Measurements from ENCODE around the gene DMD. TPM values are rescaled to one million over a fixed set of nuclear protein-coding genes. Genes with fewer than 3 reads are reported as not detected.

DMD gene
- total and polyA plus RNA-seq, 2 of the 8 experiments (the other 6 are each of a cell fraction or from before 2014, with no cell fraction given) = 4.8 to 7.4 TPM

DNA sequence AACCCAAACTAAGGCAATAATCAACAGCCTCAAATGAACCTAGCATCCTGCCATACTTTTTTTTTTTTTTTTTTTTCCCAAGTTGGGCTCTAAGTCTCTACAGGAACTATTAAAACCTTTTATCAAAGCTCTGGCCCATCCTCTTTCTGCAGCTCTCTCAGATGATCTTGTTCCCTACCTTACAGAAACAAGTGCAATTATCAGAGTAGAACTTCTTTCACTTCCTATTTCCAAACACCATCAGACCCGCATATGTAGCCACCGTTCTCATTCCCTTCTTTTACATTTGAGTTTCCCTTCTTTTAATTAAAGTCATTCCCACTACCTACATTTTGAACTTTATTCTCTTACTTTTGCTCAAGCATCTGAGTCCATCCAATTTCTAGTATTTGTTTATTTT lies 690.6 kb downstream of the DMD start (continued):
- TF ChIP-seq, protein P1, sequence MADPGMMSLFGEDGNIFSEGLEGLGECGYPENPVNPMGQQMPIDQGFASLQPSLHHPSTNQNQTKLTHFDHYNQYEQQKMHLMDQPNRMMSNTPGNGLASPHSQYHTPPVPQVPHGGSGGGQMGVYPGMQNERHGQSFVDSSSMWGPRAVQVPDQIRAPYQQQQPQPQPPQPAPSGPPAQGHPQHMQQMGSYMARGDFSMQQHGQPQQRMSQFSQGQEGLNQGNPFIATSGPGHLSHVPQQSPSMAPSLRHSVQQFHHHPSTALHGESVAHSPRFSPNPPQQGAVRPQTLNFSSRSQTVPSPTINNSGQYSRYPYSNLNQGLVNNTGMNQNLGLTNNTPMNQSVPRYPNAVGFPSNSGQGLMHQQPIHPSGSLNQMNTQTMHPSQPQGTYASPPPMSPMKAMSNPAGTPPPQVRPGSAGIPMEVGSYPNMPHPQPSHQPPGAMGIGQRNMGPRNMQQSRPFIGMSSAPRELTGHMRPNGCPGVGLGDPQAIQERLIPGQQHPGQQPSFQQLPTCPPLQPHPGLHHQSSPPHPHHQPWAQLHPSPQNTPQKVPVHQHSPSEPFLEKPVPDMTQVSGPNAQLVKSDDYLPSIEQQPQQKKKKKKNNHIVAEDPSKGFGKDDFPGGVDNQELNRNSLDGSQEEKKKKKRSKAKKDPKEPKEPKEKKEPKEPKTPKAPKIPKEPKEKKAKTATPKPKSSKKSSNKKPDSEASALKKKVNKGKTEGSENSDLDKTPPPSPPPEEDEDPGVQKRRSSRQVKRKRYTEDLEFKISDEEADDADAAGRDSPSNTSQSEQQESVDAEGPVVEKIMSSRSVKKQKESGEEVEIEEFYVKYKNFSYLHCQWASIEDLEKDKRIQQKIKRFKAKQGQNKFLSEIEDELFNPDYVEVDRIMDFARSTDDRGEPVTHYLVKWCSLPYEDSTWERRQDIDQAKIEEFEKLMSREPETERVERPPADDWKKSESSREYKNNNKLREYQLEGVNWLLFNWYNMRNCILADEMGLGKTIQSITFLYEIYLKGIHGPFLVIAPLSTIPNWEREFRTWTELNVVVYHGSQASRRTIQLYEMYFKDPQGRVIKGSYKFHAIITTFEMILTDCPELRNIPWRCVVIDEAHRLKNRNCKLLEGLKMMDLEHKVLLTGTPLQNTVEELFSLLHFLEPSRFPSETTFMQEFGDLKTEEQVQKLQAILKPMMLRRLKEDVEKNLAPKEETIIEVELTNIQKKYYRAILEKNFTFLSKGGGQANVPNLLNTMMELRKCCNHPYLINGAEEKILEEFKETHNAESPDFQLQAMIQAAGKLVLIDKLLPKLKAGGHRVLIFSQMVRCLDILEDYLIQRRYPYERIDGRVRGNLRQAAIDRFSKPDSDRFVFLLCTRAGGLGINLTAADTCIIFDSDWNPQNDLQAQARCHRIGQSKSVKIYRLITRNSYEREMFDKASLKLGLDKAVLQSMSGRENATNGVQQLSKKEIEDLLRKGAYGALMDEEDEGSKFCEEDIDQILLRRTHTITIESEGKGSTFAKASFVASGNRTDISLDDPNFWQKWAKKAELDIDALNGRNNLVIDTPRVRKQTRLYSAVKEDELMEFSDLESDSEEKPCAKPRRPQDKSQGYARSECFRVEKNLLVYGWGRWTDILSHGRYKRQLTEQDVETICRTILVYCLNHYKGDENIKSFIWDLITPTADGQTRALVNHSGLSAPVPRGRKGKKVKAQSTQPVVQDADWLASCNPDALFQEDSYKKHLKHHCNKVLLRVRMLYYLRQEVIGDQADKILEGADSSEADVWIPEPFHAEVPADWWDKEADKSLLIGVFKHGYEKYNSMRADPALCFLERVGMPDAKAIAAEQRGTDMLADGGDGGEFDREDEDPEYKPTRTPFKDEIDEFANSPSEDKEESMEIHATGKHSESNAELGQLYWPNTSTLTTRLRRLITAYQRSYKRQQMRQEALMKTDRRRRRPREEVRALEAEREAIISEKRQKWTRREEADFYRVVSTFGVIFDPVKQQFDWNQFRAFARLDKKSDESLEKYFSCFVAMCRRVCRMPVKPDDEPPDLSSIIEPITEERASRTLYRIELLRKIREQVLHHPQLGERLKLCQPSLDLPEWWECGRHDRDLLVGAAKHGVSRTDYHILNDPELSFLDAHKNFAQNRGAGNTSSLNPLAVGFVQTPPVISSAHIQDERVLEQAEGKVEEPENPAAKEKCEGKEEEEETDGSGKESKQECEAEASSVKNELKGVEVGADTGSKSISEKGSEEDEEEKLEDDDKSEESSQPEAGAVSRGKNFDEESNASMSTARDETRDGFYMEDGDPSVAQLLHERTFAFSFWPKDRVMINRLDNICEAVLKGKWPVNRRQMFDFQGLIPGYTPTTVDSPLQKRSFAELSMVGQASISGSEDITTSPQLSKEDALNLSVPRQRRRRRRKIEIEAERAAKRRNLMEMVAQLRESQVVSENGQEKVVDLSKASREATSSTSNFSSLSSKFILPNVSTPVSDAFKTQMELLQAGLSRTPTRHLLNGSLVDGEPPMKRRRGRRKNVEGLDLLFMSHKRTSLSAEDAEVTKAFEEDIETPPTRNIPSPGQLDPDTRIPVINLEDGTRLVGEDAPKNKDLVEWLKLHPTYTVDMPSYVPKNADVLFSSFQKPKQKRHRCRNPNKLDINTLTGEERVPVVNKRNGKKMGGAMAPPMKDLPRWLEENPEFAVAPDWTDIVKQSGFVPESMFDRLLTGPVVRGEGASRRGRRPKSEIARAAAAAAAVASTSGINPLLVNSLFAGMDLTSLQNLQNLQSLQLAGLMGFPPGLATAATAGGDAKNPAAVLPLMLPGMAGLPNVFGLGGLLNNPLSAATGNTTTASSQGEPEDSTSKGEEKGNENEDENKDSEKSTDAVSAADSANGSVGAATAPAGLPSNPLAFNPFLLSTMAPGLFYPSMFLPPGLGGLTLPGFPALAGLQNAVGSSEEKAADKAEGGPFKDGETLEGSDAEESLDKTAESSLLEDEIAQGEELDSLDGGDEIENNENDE (IDR thresholded peaks at IDR 0.05; ENCODE audit: insufficient replicate concordance, low read length) = no peak
- TF ChIP-seq, protein P2, sequence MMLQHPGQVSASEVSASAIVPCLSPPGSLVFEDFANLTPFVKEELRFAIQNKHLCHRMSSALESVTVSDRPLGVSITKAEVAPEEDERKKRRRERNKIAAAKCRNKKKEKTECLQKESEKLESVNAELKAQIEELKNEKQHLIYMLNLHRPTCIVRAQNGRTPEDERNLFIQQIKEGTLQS (IDR thresholded peaks at IDR 0.05; ENCODE audit: insufficient read depth, low read depth, low read length) = no peak
- TF ChIP-seq KDM4A (IDR thresholded peaks at IDR 0.05; ENCODE audit: low read depth, low read length, severe bottlenecking) = no peak
- no peak for TF ChIP-seq TAF7 (optimal IDR thresholded peaks at IDR 0.05; ENCODE audit: borderline replicate concordance, low read depth, low read length)
- no peak for TF ChIP-seq MAFK (IDR thresholded peaks at IDR 0.05; ENCODE audit: low read depth, low read length)
- no peak for TF ChIP-seq BACH1 (IDR thresholded peaks at IDR 0.05; ENCODE audit: low read length)

Data from H1 (cell line).